GM18508 (cell line): ENCODE measurements around the gene SLC25A47.
"Not testable (repeated sequence)": the region's sequence is repeated elsewhere in the genome, so short reads cannot be mapped to it uniquely, and the experiment has no call there.

Experiments used
- ATAC-seq: cut with Tn5 transposase; IDR thresholded peaks from one replicate; pipeline ENCODE4 v1.9.1; 2021; ENCODE audit warnings: moderate number of reproducible peaks; ENCODE audit not compliant: insufficient read depth, unreplicated experiment

Gene SLC25A47, protein sequence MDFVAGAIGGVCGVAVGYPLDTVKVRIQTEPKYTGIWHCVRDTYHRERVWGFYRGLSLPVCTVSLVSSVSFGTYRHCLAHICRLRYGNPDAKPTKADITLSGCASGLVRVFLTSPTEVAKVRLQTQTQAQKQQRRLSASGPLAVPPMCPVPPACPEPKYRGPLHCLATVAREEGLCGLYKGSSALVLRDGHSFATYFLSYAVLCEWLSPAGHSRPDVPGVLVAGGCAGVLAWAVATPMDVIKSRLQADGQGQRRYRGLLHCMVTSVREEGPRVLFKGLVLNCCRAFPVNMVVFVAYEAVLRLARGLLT

DNA sequence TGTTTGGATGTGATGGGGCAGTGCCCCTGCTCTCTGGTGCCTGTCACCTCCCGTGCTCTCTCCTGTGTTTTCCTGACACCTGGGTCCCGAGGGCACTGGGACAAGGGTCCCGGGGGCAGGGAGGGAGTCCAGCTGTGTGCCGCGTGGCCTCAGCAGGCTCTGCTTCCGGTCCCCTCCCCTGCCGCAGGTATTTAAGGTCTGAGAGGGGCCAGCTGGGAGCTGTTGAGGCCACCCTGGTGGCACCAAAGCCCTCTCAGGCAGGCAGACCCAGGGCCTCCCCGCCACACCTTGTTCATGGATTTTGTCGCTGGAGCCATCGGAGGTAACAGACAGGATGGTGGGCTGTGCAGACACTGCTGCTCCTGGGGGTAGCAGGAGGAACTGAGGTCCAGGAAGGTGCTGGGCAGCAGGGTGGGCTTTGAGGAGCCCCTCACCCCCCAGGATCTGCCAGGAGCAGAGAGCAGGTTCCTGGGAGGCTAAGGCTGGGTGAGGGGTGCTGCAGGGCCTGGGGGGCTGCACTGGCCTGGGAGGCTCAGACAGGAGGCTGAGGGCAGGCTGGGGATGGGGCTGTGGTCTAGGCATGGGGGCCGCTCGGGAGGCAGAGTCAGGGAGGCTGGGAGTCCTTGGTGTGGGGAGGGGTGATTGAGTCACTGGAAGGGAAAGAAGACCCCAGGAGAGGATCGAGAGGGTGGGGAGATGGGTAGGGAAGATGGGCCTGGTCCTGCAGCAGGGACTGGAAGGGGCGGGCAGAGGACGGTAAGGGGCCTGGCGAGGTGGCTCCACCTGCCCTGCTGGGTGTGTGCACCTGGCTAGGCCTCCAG is at the start of gene SLC25A47:
Gene SLC25A47, plus strand, starts transcription at position 219 of the 821 bp plus-strand sequence. Its CDS starts 76 bp downstream, at position 295.
- no peak for ATAC-seq

DNA sequence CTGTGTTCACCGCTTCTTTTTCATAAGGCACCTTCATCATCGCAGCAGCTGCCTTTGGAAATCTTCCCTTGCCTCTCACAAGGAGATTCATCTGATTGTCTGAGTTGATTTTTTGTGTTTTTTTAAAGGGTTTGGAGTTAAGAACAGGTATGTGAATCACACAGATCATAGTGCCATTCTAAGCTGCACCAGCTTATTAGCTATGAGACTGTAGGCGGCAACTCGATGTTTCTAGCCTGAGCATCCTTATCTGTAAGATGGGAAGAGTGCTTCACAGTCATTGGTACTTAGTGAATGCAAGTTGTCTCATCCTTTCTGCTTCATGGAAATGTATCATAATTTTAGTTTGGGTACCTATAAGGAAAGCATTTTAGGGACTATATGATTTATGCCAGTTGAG is 48.9 kb upstream of the SLC25A47 start:
- no peak for ATAC-seq

DNA sequence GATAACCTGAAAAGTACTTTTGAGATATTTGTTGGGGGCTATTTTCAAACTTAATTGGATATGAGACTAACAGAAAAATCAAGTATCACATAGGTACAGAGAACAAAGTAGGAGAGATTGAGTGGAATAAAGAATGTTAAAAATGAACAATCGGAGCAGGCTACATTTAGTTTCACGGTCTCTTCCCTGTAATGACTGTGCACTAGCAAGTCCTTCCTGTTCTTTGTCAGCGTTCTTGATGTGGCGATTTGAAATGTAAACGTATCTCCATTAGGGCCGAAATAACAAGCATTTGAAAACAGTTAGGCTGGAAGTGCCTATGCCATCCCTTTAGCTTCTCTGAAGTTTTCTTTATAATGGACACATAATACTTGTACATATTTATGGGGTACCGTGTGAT is 47.9 kb upstream of the SLC25A47 start:
- ATAC-seq, result no peak

- ATAC-seq, result no peak
Measured at GRCh38 chr14:100278702-100279101, 44.4 kb upstream of the SLC25A47 start.

- no peak for ATAC-seq
Measured at GRCh38 chr14:100279133-100279532, 44.0 kb upstream of the SLC25A47 start.

GRCh38 chr14:100279563-100279962 is 43.6 kb upstream of the SLC25A47 start:
- ATAC-seq, result no peak

DNA sequence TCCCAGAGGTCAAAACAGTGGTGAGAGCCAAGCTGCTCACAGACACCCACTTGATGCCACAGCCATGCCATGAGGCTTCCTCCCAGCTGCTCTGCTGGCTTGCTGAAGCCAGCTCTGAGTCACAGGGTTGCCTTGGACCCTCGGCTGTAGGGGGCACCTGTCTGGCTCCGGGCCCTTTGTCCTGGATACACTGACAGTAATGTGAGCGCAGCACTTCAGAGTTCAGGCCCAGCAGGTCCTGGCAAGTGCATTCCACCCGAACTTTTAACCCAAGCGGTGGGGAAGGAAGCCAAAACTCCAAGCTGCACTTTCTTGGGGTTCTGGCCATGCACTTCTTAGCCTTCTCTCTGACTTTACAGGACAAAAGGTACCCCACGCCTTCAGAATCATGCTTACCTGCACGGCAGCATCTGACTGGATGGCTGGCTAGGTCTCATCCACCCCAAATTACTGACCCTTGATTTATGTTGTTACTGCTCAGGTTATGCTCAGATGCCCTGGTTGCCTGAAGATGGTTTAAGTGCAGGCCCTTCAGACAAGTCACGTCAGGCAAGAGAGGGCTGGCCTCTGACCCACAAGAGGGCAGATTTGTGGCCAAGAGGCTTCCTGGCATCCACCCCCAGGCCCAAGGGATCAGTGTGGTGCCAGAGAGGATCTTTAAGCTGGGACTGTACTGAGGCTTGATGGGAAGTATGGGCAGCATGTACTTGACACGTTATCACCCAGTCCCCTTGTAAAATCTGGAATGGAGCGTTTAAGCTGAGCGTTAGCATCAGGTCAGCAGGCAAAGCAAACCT is 41.7 kb upstream of the SLC25A47 start:
- no peak for ATAC-seq

- no peak for ATAC-seq
Measured at GRCh38 chr14:100282083-100282350, 41.1 kb upstream of the SLC25A47 start.

GRCh38 chr14:100282766-100283419 is 40.2 kb upstream of the SLC25A47 start:
- ATAC-seq, result no peak

DNA sequence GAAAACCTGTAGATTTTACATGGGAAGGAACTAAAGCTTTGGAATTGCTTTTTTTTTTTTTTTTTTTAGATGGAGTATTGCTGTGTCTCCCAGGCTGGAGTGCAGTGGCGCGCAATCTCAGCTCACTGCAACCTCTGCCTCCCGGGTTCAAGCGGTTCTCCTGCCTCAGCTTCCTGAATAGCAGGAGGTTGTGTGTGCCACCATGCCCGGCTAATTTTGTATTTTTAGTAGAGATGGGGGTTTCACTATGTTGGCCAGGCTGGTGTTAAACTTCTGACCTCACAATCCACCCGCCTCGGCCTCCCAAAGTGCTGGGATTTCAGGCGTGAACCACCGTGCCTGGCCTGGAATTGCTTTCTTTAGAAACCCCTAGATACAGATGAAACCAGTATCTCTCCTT is 39.7 kb upstream of the SLC25A47 start:
- ATAC-seq, result not testable (repeated sequence)

DNA sequence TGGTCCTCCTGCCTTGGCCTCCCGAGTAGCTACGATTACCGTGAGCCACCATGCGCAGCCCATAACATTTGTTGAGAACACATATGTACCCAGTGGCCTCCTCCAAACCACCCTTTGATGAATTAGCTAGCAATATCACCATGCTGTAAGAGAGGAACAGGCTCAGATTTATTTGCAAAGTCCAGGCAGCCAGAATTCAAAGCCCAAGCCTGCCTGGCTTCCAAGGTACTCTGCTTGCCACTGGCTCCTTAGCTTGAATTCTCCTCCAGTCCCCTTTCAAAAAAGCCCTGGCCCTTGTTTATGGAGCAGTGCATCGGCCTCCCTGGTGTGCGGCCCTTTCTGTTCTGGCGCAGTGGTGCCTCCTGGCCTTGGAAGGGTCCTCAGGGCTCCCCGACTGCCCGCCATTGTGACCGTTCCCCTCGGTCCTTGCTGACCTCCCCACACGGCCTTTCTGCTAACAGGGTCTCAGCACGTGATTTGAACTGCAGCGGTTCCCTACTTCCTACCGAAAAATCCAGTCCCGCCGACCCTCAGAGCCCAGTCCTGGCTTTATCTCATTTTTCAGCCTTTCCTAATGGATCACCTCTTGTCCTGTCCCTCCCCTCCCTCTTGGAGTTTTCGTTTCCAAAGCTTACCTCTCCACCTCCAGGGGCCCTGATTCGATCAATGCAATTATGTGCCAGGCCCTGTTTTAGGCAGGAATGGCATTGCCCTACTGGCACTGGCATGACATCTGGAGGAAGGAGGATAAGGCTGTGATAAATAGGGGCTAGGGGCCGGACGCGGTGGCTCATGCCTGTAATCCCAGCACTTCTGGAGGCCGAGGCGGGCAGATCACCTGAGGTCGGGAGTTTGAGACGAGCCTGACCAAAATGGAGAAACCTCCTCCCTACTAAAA is 38.9 kb upstream of the SLC25A47 start:
- no peak for ATAC-seq

- ATAC-seq, result no peak
Measured at GRCh38 chr14:100285021-100285912, 37.9 kb upstream of the SLC25A47 start.

DNA sequence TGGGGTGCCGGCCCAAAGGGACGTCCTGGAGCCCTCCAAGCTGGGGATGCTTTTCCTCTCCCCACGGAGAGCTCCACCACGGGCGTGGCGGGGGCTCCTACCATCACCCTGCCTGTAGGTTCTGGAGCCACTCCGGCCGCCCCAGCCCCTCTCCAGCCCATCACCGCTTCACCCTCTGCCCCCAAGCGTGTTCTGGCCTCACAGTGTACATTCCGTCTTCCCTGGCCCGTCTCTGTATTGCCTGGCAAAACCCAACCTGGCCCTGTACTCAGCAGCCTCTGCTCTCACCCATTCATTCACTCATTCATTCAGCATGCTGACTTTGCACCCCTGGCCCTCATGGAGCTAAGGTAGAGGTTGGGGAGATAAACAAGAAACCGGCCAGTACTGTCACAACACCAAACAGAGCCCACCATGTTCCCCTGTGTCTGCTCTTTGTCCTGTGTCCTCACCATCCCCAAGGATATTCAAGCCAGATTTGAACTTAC is 37.2 kb upstream of the SLC25A47 start:
- ATAC-seq, result no peak

GRCh38 chr14:100286484-100287191 is 36.5 kb upstream of the SLC25A47 start:
- ATAC-seq, result no peak

DNA sequence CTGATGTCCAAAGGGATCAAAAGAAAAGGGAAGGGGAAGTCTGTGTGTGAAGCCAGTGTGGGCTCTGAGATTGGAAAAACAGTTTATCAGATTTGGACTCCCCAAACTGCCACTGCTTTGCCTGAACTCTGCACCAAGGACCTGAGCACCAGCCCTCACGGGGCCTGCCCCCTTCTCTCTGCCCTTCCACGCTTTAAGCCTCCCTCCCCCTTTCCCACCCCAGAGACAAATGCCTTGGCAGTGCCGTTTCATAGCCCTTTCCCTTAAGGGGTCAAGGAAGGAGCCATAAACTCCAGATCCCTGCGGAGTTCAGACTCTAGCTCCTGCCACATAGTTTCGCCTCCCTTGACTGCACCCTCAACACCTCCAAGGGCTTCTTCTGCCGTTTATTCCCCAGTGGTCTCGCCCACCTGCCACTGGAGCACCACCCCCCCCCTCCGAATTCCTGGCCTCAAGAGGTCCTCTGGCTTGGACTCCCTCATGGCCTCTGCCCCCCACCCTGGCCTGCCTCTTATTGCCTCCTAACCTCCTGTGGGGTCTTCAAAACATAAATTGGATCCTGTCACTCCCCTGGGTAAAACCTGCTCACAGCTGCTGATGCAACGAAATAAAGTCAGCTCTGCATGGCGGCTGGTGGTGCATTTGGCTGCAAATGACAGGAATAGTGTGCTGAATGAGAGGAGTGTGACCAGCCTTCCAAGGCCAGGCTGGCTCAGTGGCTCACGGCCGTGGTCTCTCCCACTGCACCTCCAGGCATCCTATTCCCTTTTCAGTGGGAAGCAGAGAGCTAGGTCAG is 35.7 kb upstream of the SLC25A47 start:
- no peak for ATAC-seq

DNA sequence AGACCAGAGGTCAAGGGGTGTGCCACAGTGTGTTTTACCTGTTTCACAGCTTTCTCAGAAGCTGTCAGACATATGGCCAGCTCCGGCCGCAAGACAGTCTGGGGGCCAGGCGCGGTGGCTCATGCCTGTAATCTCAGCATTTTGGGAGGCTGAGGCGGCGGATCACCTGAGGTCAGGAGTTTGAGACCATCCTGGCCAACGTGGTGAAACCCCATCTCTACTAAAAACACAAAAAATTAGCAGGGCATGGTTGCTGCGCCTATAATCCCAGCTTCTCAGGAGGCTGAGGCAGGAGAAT is 35.2 kb upstream of the SLC25A47 start:
- not testable (repeated sequence) for ATAC-seq
